Measurements from ENCODE around the gene P4HTM.
A peak's percentile ranks its signal among the peaks of the same experiment; 100 is the strongest.

The P4HTM gene

GRCh38 chr3:49025793-49026520 is 35.9 kb downstream of the P4HTM start:
- peak overlapping the region; percentile 99 for H3K27ac ChIP-seq
- no peak for TF ChIP-seq CTCF (conservative IDR thresholded peaks at IDR 0.05)

DNA sequence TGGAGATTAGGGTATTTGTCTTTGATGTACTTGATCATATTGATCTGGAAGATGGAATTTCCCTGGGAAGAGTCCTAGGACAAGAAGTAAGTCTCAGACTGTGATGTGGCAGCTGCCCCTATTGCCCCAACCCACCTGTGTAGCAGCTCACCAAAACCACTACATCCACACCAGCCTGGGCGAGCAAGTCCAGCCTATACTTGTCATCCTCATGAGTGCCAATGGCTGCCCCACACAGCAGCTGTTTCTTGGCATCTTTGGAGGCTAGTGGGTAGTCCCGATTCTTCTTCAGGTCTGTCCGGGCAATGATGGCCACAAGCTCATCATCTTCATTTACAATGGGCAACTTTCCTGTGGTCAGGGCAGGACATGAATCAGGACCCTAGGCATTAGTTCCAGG is 36.5 kb downstream of the P4HTM start:
- peak overlapping the region; percentile 99 for H3K27ac ChIP-seq
- TF ChIP-seq CTCF (conservative IDR thresholded peaks at IDR 0.05): no peak

- TF ChIP-seq CTCF (conservative IDR thresholded peaks at IDR 0.05): no peak
- H3K27ac ChIP-seq: peak overlapping the region; percentile 99
Measured at GRCh38 chr3:49027634-49028033, 37.6 kb downstream of the P4HTM start.

GRCh38 chr3:49028298-49028672 is 38.2 kb downstream of the P4HTM start:
- TF ChIP-seq CTCF (conservative IDR thresholded peaks at IDR 0.05): no peak
- peak overlapping the region; percentile 99 for H3K27ac ChIP-seq

- no peak for TF ChIP-seq CTCF (conservative IDR thresholded peaks at IDR 0.05)
- peak within 1 kb of the TSS; percentile 99 for H3K27ac ChIP-seq
Measured at GRCh38 chr3:49028673-49029562, 38.9 kb downstream of the P4HTM start, which contains the start of gene IMPDH2. TSS of gene IMPDH2 (minus strand) at chr3:49029398. CDS start at chr3:49029350, 48 bp downstream.

- H3K27ac ChIP-seq: peak overlapping the region; percentile 99
- no peak for TF ChIP-seq CTCF (conservative IDR thresholded peaks at IDR 0.05)
Measured at GRCh38 chr3:49029563-49029884, 39.5 kb downstream of the P4HTM start.

GRCh38 chr3:49030321-49030720 is 40.3 kb downstream of the P4HTM start:
- peak overlapping the region; percentile 99 for H3K27ac ChIP-seq

More at GRCh38 chr3:49030321-49030720, 40.3 kb downstream of the P4HTM start:
- no peak for TF ChIP-seq CTCF (conservative IDR thresholded peaks at IDR 0.05)
